IMR-90 (cell line): ENCODE results near the gene ZNF136.

Experiments used
- CHD1 ChIP-seq: IDR thresholded peaks from 2 replicates; pipeline ENCODE4 v1.6.1; 2012; ENCODE audit warnings: low read depth, low read length, improper control_type of control experiment
- POLR2A ChIP-seq: IDR thresholded peaks from 2 replicates; pipeline ENCODE4 v1.6.1; 2012; ENCODE audit warnings: mild to moderate bottlenecking, low read depth, low read length
- RCOR1 ChIP-seq: IDR thresholded peaks from 2 replicates; pipeline ENCODE4 v1.6.1; 2012; ENCODE audit warnings: mild to moderate bottlenecking, low read length, improper control_type of control experiment; ENCODE audit not compliant: insufficient replicate concordance
- RFX5 ChIP-seq: IDR thresholded peaks from 2 replicates; pipeline ENCODE4 v1.8.0; 2012; ENCODE audit warnings: low read depth, mild to moderate bottlenecking, low read length, moderate library complexity
- SMC3 ChIP-seq: fragments of 150-350 bp; IDR thresholded peaks from 2 replicates; pipeline ENCODE4 v1.6.1; 2016; ENCODE audit warnings: low read depth, mild to moderate bottlenecking, antibody characterized with exemption, low read length, moderate library complexity
- TF ChIP-seq, protein P1 (sequence below): conservative IDR thresholded peaks from 2 replicates; pipeline ENCODE4 v1.5.1; 2012; ENCODE audit warnings: mild to moderate bottlenecking, low read depth, low read length, improper control_type of control experiment
- TF ChIP-seq, protein P2 (sequence below): fragments of 150-350 bp; IDR thresholded peaks from 2 replicates; pipeline ENCODE4 v1.6.1; 2016; ENCODE audit warnings: low read depth, mild to moderate bottlenecking, low read length, moderate library complexity, borderline replicate concordance
- TF ChIP-seq, protein P3 (sequence below): fragments of 150-350 bp; IDR thresholded peaks from 2 replicates; pipeline ENCODE4 v1.6.1; 2017; ENCODE audit warnings: mild to moderate bottlenecking, antibody characterized with exemption, low read length, low read depth

DNA sequence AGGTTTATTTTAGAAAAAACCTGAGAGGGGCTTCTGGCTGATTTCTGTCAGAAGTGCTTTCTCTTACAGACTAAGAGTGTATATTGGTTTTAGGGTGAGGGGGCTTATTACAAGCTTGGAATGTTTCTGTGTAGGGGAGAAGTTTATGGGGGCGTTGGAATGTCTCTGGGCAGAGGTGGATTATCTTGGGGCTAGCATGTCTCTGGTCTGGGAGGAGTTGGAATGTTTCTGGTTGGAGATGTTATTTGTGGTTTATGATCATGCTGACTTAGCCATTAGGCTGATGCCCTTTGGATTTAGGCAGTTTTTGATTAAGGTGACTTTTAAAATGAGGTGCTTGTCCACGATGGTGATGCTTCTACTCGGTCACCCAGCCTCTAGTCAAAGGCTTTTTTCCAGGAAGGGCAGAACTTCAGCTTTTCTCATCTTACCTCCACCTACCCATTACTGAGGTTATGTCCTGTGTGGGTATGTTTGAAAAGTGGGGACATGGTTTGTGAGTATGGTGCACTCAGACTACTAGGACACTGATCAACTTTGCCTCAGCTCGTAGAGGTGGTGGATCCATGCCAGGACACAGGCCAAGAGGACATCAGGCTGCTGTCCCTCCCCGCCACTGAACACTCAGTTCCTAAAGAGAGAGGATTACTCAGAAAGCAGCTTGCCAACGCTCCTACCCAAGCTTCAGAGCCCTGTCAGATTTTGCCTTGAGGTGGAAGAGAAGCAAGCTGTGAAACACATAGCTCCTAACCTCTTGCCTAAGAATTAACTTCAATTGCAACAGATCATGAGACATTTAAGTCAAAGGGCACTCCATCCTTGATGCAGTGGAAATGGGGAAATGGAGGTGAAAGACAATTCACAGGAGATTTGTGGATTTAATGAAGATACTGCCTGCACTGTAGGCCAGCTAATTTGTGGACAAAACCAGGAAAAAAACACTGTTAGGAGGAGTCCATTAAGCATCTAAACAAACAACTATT is 68.1 kb downstream of the ZNF136 start:
- TF ChIP-seq POLR2A (no peak), SMC3 (no peak), RFX5 (no peak), CHD1 (no peak), RCOR1 (no peak)
- TF ChIP-seq, protein P1, sequence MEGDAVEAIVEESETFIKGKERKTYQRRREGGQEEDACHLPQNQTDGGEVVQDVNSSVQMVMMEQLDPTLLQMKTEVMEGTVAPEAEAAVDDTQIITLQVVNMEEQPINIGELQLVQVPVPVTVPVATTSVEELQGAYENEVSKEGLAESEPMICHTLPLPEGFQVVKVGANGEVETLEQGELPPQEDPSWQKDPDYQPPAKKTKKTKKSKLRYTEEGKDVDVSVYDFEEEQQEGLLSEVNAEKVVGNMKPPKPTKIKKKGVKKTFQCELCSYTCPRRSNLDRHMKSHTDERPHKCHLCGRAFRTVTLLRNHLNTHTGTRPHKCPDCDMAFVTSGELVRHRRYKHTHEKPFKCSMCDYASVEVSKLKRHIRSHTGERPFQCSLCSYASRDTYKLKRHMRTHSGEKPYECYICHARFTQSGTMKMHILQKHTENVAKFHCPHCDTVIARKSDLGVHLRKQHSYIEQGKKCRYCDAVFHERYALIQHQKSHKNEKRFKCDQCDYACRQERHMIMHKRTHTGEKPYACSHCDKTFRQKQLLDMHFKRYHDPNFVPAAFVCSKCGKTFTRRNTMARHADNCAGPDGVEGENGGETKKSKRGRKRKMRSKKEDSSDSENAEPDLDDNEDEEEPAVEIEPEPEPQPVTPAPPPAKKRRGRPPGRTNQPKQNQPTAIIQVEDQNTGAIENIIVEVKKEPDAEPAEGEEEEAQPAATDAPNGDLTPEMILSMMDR, result no peak
- TF ChIP-seq, protein P2, sequence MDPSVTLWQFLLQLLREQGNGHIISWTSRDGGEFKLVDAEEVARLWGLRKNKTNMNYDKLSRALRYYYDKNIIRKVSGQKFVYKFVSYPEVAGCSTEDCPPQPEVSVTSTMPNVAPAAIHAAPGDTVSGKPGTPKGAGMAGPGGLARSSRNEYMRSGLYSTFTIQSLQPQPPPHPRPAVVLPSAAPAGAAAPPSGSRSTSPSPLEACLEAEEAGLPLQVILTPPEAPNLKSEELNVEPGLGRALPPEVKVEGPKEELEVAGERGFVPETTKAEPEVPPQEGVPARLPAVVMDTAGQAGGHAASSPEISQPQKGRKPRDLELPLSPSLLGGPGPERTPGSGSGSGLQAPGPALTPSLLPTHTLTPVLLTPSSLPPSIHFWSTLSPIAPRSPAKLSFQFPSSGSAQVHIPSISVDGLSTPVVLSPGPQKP, result no peak
- TF ChIP-seq, protein P3, sequence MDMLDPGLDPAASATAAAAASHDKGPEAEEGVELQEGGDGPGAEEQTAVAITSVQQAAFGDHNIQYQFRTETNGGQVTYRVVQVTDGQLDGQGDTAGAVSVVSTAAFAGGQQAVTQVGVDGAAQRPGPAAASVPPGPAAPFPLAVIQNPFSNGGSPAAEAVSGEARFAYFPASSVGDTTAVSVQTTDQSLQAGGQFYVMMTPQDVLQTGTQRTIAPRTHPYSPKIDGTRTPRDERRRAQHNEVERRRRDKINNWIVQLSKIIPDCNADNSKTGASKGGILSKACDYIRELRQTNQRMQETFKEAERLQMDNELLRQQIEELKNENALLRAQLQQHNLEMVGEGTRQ, result no peak
